GM06990 (cell line): Measurements from ENCODE around the gene PLRG1.
A peak's percentile ranks its signal among the peaks of the same experiment; 100 is the strongest.

Experiments used
- DNase-seq: peaks from one replicate; pipeline ENCODE4 v3.0.0-alpha.2; 2011; ENCODE audit not compliant: insufficient read length; ENCODE audit errors: extremely low read depth
- H3K27me3 ChIP-seq: replicated peaks from 2 replicates; pipeline ENCODE4 v1.6.0; 2011; ENCODE audit warnings: low read length; ENCODE audit not compliant: control insufficient read depth, insufficient read depth
- H3K36me3 ChIP-seq: 2 replicates; pipeline ENCODE4 v1.5.1; 2011; ENCODE audit warnings: low read length; ENCODE audit not compliant: control insufficient read depth, insufficient read depth
- H3K4me3 ChIP-seq: replicated peaks from 2 replicates; pipeline ENCODE4 v1.5.1; 2011; ENCODE audit warnings: low read depth, mild to moderate bottlenecking, control low read depth, low read length
- TF ChIP-seq, protein P1 (sequence below): IDR thresholded peaks from 2 replicates; pipeline ENCODE4 v1.5.1; 2011; ENCODE audit warnings: low read length, control low read depth, mild to moderate bottlenecking, inconsistent platforms; ENCODE audit not compliant: insufficient read depth, poor library complexity, severe bottlenecking

The PLRG1 gene

DNA sequence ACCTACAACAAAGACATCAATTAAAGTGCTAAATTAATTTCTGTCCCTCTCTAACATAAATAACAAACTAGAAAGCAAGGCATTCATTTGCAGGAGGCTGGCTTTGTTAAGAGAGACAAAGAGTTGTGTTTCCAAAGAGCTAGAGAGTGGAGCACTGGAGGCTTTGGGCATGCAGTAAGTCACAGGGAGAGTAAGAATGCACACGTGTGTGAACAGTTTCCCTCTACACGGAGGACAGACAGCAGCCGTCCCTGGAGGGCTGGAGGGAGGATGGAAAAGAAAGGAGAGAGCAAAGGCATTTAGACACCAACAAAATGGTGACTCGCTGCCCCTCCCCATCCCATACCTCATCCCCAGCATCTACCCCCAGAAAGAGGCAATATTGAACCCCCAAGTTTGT lies 38.2 kb downstream of the PLRG1 start:
- Histone ChIP-seq H3K36me3 (no peaks in the 10 kb centered on the region), H3K27me3 (no peaks in the 10 kb centered on the region), H3K4me3 (no peak overlapping the region)
- TF ChIP-seq, protein P1, sequence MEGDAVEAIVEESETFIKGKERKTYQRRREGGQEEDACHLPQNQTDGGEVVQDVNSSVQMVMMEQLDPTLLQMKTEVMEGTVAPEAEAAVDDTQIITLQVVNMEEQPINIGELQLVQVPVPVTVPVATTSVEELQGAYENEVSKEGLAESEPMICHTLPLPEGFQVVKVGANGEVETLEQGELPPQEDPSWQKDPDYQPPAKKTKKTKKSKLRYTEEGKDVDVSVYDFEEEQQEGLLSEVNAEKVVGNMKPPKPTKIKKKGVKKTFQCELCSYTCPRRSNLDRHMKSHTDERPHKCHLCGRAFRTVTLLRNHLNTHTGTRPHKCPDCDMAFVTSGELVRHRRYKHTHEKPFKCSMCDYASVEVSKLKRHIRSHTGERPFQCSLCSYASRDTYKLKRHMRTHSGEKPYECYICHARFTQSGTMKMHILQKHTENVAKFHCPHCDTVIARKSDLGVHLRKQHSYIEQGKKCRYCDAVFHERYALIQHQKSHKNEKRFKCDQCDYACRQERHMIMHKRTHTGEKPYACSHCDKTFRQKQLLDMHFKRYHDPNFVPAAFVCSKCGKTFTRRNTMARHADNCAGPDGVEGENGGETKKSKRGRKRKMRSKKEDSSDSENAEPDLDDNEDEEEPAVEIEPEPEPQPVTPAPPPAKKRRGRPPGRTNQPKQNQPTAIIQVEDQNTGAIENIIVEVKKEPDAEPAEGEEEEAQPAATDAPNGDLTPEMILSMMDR: no peak
- DNase-seq: no peak

DNA sequence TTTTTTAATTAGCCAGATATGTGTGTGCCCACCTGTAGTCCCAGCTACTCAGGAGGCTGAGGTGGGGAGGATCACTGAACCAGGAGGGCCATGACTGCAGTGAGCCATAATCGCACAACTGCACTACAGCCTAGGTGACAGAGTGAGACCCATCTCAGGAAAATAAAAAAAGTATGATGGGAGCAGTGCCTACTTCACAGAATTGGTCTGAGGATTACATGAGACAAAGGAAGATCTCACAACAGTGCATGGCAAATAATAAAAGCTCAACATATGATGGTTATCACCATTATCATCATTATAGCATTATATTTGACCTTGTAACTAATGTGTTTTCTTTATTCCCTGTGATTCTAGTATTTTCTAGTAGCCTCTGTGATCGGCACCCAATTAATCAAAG lies 38.7 kb downstream of the PLRG1 start:
- no peak overlapping the region for H3K4me3 ChIP-seq
- TF ChIP-seq, protein P1: no peak
- H3K36me3 ChIP-seq: no peaks in the 10 kb centered on the region
- no peak for DNase-seq
- no peaks in the 10 kb centered on the region for H3K27me3 ChIP-seq

DNA sequence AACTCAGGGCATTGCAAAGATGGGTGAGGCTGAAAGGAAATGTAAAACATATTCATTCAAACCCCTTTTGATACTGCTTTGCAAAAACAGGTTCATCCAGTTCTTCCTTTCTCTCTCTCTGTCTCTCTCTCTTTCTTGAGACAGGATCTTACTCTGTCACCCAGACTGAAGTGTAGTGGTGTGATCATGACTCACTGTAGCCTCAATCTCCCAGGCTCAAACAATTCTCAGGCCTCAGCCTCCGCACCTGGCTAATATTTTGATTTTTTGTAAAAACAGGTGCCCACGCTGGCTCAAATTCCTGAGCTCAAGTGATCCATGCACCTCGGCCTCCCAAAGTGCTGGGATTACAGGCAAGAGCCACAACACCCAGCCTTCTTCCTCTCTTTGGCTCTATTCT lies 43.0 kb downstream of the PLRG1 start:
- Histone ChIP-seq H3K36me3 (no peaks in the 10 kb centered on the region), H3K27me3 (no peaks in the 10 kb centered on the region), H3K4me3 (no peak overlapping the region)
- TF ChIP-seq, protein P1: no peak
- no peak for DNase-seq

DNA sequence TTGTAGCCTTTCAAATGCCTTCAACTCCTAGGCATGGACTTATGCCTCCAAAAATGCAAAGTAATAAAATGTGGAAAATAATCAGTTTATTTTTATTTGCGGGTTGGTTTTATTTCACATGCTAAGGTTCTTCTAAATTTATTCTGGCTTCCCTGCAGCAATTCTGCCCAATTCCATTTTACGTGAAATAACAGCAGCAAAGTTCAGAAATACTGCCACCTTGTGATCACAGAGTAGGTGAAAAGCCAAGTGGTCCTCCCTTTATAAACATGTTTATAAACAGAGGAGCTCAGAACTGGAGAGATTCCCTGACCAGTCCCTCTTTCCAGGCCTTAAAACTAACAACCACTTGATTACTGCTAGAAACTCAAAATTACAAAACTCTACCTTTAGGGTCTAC lies 43.9 kb downstream of the PLRG1 start:
- TF ChIP-seq, protein P1: peak; percentile 55
- H3K36me3 ChIP-seq: no peaks in the 10 kb centered on the region
- H3K4me3 ChIP-seq: no peak overlapping the region
- H3K27me3 ChIP-seq: no peaks in the 10 kb centered on the region
- no peak for DNase-seq

DNA sequence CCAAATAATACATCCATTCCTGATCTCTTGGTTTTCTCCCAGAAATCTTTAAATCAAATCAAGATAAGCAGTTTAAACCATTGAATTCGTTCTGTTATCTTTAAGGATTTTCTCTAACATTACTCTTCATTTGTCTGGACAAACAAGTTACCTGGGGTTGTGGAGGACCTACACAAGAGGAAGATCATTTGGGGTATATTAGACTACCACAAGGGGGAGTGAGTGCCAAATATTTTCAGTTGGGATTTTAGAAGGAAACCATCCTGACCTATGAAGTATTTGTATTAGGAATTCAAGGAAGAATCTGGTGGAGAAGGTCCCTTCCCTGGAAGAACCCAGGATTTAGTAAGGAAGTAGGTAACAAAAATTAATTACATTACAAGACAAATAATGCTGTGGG lies 46.6 kb downstream of the PLRG1 start:
- no peak overlapping the region for H3K4me3 ChIP-seq
- TF ChIP-seq, protein P1: peak; percentile 60
- no peak for DNase-seq
- H3K36me3 ChIP-seq: no peaks in the 10 kb centered on the region
- H3K27me3 ChIP-seq: no peaks in the 10 kb centered on the region

DNA sequence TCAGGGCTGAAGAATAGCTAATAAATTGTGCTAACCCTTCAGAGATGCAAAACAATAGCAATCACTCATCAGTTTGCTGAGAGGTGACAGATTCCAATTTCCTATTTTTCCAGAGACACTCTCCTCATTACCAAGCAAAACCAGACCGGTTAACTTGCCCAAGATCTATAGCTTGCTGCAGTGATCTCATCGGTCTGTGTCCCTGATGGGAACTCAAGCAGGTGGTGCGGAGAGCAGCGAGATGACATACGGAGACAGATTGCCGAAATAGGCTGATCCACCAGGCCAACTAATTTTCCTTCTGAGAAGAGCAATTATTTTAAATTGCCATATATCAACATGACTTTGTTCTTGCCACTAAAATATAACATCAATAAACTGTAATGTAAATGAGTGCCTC lies 48.1 kb downstream of the PLRG1 start:
- H3K36me3 ChIP-seq: no peaks in the 10 kb centered on the region
- no peak for DNase-seq
- TF ChIP-seq, protein P1: no peak
- no peaks in the 10 kb centered on the region for H3K27me3 ChIP-seq
- H3K4me3 ChIP-seq: no peak overlapping the region
